ENCODE data around the gene TSC22D3.
A peak's percentile ranks its signal among the peaks of the same experiment; 100 is the strongest.
"Not testable (repeated sequence)": the region's sequence is repeated elsewhere in the genome, so short reads cannot be mapped to it uniquely, and the experiment has no call there.

TSC22D3 gene

GRCh38 chrX:107678957-107679740 is 96.4 kb downstream of the TSC22D3 start:
- peak; percentile 48 to 60 (median 53) for DNase-seq

GRCh38 chrX:107677909-107678308 is 97.7 kb downstream of the TSC22D3 start:
- DNase-seq: no peak

GRCh38 chrX:107677501-107677901 is 98.1 kb downstream of the TSC22D3 start:
- no peak for DNase-seq

GRCh38 chrX:107676559-107677378 is 98.8 kb downstream of the TSC22D3 start:
- DNase-seq: peak; percentile 85 to 92 (median 88)

GRCh38 chrX:107675823-107676555 is 99.6 kb downstream of the TSC22D3 start:
- peak; percentile 35 to 57 (median 53) for DNase-seq

GRCh38 chrX:107675365-107675654 is 100.3 kb downstream of the TSC22D3 start:
- DNase-seq: no peak

GRCh38 chrX:107674480-107675364 is 100.9 kb downstream of the TSC22D3 start:
- peak; percentile 21 to 67 (median 51) for DNase-seq

- DNase-seq: peak; percentile 42 to 73 (median 68)
Observed at GRCh38 chrX:107673933-107674479, 101.6 kb downstream of the TSC22D3 start.

GRCh38 chrX:107673431-107673830 is 102.2 kb downstream of the TSC22D3 start:
- DNase-seq: no peak

GRCh38 chrX:107672955-107673378 is 102.6 kb downstream of the TSC22D3 start:
- DNase-seq: peak; percentile 24 to 61 (median 52)

GRCh38 chrX:107671256-107671655 is 104.3 kb downstream of the TSC22D3 start:
- DNase-seq: not testable (repeated sequence)

GRCh38 chrX:107669885-107670628 is 105.5 kb downstream of the TSC22D3 start:
- no peak for DNase-seq

GRCh38 chrX:107669261-107669660 is 106.3 kb downstream of the TSC22D3 start:
- no peak for DNase-seq

- not testable (repeated sequence) for DNase-seq
Observed at GRCh38 chrX:107668710-107669109, 106.9 kb downstream of the TSC22D3 start.

GRCh38 chrX:107667426-107667825 is 108.2 kb downstream of the TSC22D3 start:
- no peak for DNase-seq

- DNase-seq: no peak
Observed at GRCh38 chrX:107666931-107667330, 108.7 kb downstream of the TSC22D3 start.

Data from suppressor macrophage (primary cell).